Dedifferentiated amniotic fluid mesenchymal stem cell (primary cell): ENCODE measurements around the gene FSIP1.
"Not testable (repeated sequence)": the region's sequence is repeated elsewhere in the genome, so short reads cannot be mapped to it uniquely, and the experiment has no call there.

ENCODE experiments used
- DNase-seq: peaks from one replicate; pipeline ENCODE4 v3.0.0-alpha.2; 2016; ENCODE audit errors: extremely low spot score

Gene FSIP1

GRCh38 chr15:39782441-39783138, at the start of gene FSIP1:
FSIP1 (minus strand) TSS chr15:39782841; CDS start chr15:39776524, 6,317 bp downstream.
- peak; percentile 99 for DNase-seq

GRCh38 chr15:39830166-39830565, 47.5 kb upstream of the FSIP1 start:
- no peak for DNase-seq

GRCh38 chr15:39828374-39828931, 45.8 kb upstream of the FSIP1 start:
- DNase-seq: no peak

GRCh38 chr15:39826975-39827374, 44.3 kb upstream of the FSIP1 start:
- no peak for DNase-seq

GRCh38 chr15:39823634-39824033, 41.0 kb upstream of the FSIP1 start:
- no peak for DNase-seq

- DNase-seq: no peak
Observed at GRCh38 chr15:39820050-39820602, 37.5 kb upstream of the FSIP1 start.

- DNase-seq: no peak
Observed at GRCh38 chr15:39819533-39819932, 36.9 kb upstream of the FSIP1 start.

GRCh38 chr15:39817892-39818291, 35.3 kb upstream of the FSIP1 start:
- no peak for DNase-seq

GRCh38 chr15:39814489-39814888, 31.8 kb upstream of the FSIP1 start:
- no peak for DNase-seq

- not testable (repeated sequence) for DNase-seq
Observed at GRCh38 chr15:39812651-39813050, 30.0 kb upstream of the FSIP1 start.

- no peak for DNase-seq
Observed at GRCh38 chr15:39808909-39809308, 26.3 kb upstream of the FSIP1 start.

- no peak for DNase-seq
Observed at GRCh38 chr15:39807791-39808190, 25.1 kb upstream of the FSIP1 start.

GRCh38 chr15:39804026-39804425, 21.4 kb upstream of the FSIP1 start:
- DNase-seq: no peak

GRCh38 chr15:39803016-39803415, 20.4 kb upstream of the FSIP1 start:
- no peak for DNase-seq

- no peak for DNase-seq
Observed at GRCh38 chr15:39801641-39802309, 19.1 kb upstream of the FSIP1 start.

GRCh38 chr15:39799552-39800011, 16.9 kb upstream of the FSIP1 start:
- no peak for DNase-seq

GRCh38 chr15:39798382-39798781, 15.7 kb upstream of the FSIP1 start:
- no peak for DNase-seq

GRCh38 chr15:39797407-39797806, 14.8 kb upstream of the FSIP1 start:
- DNase-seq: no peak

- DNase-seq: no peak
Observed at GRCh38 chr15:39796601-39797000, 14.0 kb upstream of the FSIP1 start.

- no peak for DNase-seq
Observed at GRCh38 chr15:39795486-39795885, 12.8 kb upstream of the FSIP1 start.

GRCh38 chr15:39794954-39795353, 12.3 kb upstream of the FSIP1 start:
- DNase-seq: no peak

- DNase-seq: no peak
Observed at GRCh38 chr15:39793923-39794322, 11.3 kb upstream of the FSIP1 start.

- no peak for DNase-seq
Observed at GRCh38 chr15:39792844-39793335, 10.2 kb upstream of the FSIP1 start.
